Karpas-422 (cell line): ENCODE data around the gene TAS2R41. TPM values are rescaled to one million over a fixed set of nuclear protein-coding genes. Genes with fewer than 3 reads are reported as not detected.

Experiments
- total RNA-seq: library from RNA; depleted of rRNA; stranded (reverse); fragments of >200 nt; shearing (Covaris generic); gene quantifications from 2 replicates; pipeline ENCODE4 v1.2.3, GENCODE V29; 2014; ENCODE audit warnings: low replicate concordance; rRNA removed

The TAS2R41 gene
- total RNA-seq, 1 experiment from 2014 or later = not detected

Other genes with a start within 250 kb of the TAS2R41 start
- 156 and 174 TPM in 2 replicates for gene GSTK1, start 214.4 kb upstream of the TAS2R41 start, total RNA-seq
- not detected in 2 replicates for gene TMEM139, start 192.9 kb upstream of the TAS2R41 start, total RNA-seq
- 22.3 and 23.4 TPM in 2 replicates for gene CASP2, start 189.5 kb upstream of the TAS2R41 start, total RNA-seq
- gene CLCN1, start 161.8 kb upstream of the TAS2R41 start, total RNA-seq = not detected in 2 replicates
- 0.11 TPM in 1 of 2 replicates, not detected in the other for gene FAM131B, start 115.2 kb upstream of the TAS2R41 start, total RNA-seq
- gene ZYX, start 96.5 kb upstream of the TAS2R41 start, total RNA-seq = 9.2 and 12.0 TPM in 2 replicates
- not detected in 2 replicates for gene EPHA1, start 69.0 kb upstream of the TAS2R41 start, total RNA-seq
- gene TAS2R60, start 34.4 kb upstream of the TAS2R41 start, total RNA-seq = not detected in 2 replicates
- not detected in 2 replicates for gene CTAGE15, start 93.9 kb downstream of the TAS2R41 start, total RNA-seq
- gene TCAF2, start 143.1 kb downstream of the TAS2R41 start, total RNA-seq = 0.07 and 0.11 TPM in 2 replicates